Hepatocyte (in vitro differentiated cells): Measurements from ENCODE around the gene HIVEP2. TPM values are rescaled to one million over a fixed set of nuclear protein-coding genes. Genes with fewer than 3 reads are reported as not detected.

Source experiments
- DNase-seq: peaks from one replicate; pipeline ENCODE4 v3.0.0-alpha.2; 2016; ENCODE audit warnings: low spot score
- H2AFZ ChIP-seq: fragments of 200-600 bp; sonication (generic); 2 replicates; pipeline ENCODE4 v1.6.0; 2016; ENCODE audit warnings: antibody characterized with exemption, mild to moderate bottlenecking
- H3K27ac ChIP-seq: fragments of 200-600 bp; sonication (generic); 2 replicates; pipeline ENCODE4 v1.5.1; 2016; ENCODE audit warnings: mild to moderate bottlenecking
- H3K27me3 ChIP-seq: fragments of 200-600 bp; sonication (generic); 2 replicates; pipeline ENCODE4 v1.6.1; 2016
- H3K36me3 ChIP-seq: fragments of 200-600 bp; sonication (generic); replicated peaks from 2 replicates; pipeline ENCODE4 v1.5.1; 2016; ENCODE audit warnings: low read depth; ENCODE audit not compliant: insufficient read depth
- H3K4me1 ChIP-seq: fragments of 200-600 bp; sonication (generic); 2 replicates; pipeline ENCODE4 v1.5.1; 2016; ENCODE audit warnings: mild to moderate bottlenecking, moderate library complexity; ENCODE audit not compliant: insufficient read depth
- H3K4me2 ChIP-seq: fragments of 200-600 bp; sonication (generic); 2 replicates; pipeline ENCODE4 v1.6.0; 2016
- H3K4me3 ChIP-seq: fragments of 200-600 bp; sonication (generic); 2 replicates; pipeline ENCODE4 v1.5.1; 2016; ENCODE audit warnings: mild to moderate bottlenecking
- H3K79me2 ChIP-seq: fragments of 200-600 bp; sonication (generic); 2 replicates; pipeline ENCODE4 v1.6.0; 2017; ENCODE audit warnings: mild to moderate bottlenecking
- H3K9me2 ChIP-seq: fragments of 200-600 bp; sonication (generic); replicated peaks from 2 replicates; pipeline ENCODE4 v1.6.0; 2017; ENCODE audit warnings: mild to moderate bottlenecking; ENCODE audit not compliant: insufficient read depth
- H3K9me3 ChIP-seq: fragments of 200-600 bp; sonication (generic); 2 replicates; pipeline ENCODE4 v1.5.1; 2016; ENCODE audit warnings: low read depth, mild to moderate bottlenecking
- H4K20me1 ChIP-seq: fragments of 200-600 bp; sonication (generic); 2 replicates; pipeline ENCODE4 v1.6.0; 2016; ENCODE audit warnings: mild to moderate bottlenecking; ENCODE audit not compliant: insufficient read depth, poor library complexity, severe bottlenecking
- CTCF ChIP-seq: fragments of 200-600 bp; sonication (generic); IDR thresholded peaks from 2 replicates; pipeline ENCODE4 v1.5.1; 2016; ENCODE audit warnings: antibody characterized with exemption, mild to moderate bottlenecking; ENCODE audit not compliant: poor library complexity
- EZH2 ChIP-seq: fragments of 200-600 bp; sonication (generic); IDR thresholded peaks from 2 replicates; pipeline ENCODE4 v1.6.1; 2016; ENCODE audit warnings: antibody characterized with exemption, mild to moderate bottlenecking, borderline replicate concordance
- EZH2phosphoT487 ChIP-seq: fragments of 200-600 bp; sonication (generic); IDR thresholded peaks from one replicate; pipeline ENCODE4 v1.6.1; 2018; ENCODE audit warnings: antibody characterized with exemption, mild to moderate bottlenecking, low read depth, moderate library complexity; ENCODE audit not compliant: unreplicated experiment, severe bottlenecking
- WGBS: methylation state at CpG from one replicate; pipeline ENCODE4 v1.1.6; 2016; ENCODE audit warnings: low lambda C conversion rate; ENCODE audit errors: missing lambda C conversion rate; 5-methylcytosine and 5-hydroxymethylcytosine counted together
- polyA plus RNA-seq: library from polyadenylated mRNA; unstranded; fragments of >200 nt; fragmentation: Nextera tagmentation; extraction: Ambion mirVana; gene quantifications from 2 replicates; pipeline ENCODE4 v1.2.1, GENCODE V29; 2016
- total RNA-seq: library from RNA; depleted of rRNA; stranded (reverse); fragments of >200 nt; gene quantifications from 2 replicates; pipeline ENCODE4 v1.2.3, GENCODE V29; 2014

Gene HIVEP2
- total and polyA plus RNA-seq, 2 experiments from 2014 or later = 3.3 to 9.4 TPM

GRCh38 chr6:142848976-142849375 is 96.0 kb downstream of the HIVEP2 start:
- no peak for DNase-seq
- Histone ChIP-seq H3K9me3 (no peaks in the 10 kb centered on the region), H2AFZ (no peak overlapping the region), H3K79me2 (peaks cover 14% of the 10 kb centered on the region), H3K27me3 (no peaks in the 10 kb centered on the region), H3K4me1 (peaks cover 32% of the 10 kb centered on the region), H3K27ac (no peak overlapping the region), H3K4me2 (no peak overlapping the region), H3K4me3 (no peak overlapping the region), H3K36me3 (no peaks in the 10 kb centered on the region), H4K20me1 (no peaks in the 10 kb centered on the region), H3K9me2 (no peaks in the 10 kb centered on the region)
- 82% methylated on average over 3 of the region's 3 CpGs for WGBS
- no peak for TF ChIP-seq EZH2phosphoT487

GRCh38 chr6:142848156-142848555 is 96.8 kb downstream of the HIVEP2 start:
- Histone ChIP-seq H3K36me3 (no peaks in the 10 kb centered on the region), H3K4me2 (no peak overlapping the region), H3K27ac (no peak overlapping the region), H3K4me1 (peaks cover 32% of the 10 kb centered on the region), H3K27me3 (no peaks in the 10 kb centered on the region), H4K20me1 (no peaks in the 10 kb centered on the region), H2AFZ (no peak overlapping the region), H3K4me3 (no peak overlapping the region), H3K9me2 (no peaks in the 10 kb centered on the region), H3K9me3 (no peaks in the 10 kb centered on the region), H3K79me2 (peaks cover 14% of the 10 kb centered on the region)
- no peak for TF ChIP-seq CTCF
- no peak for TF ChIP-seq EZH2phosphoT487
- TF ChIP-seq EZH2 = no peak
- no peak for DNase-seq

GRCh38 chr6:142846883-142847287 is 98.1 kb downstream of the HIVEP2 start:
- H4K20me1 ChIP-seq = no peaks in the 10 kb centered on the region
- H3K4me1 ChIP-seq = peaks cover 32% of the 10 kb centered on the region
- peak overlapping the region; percentile 92 for H3K27ac ChIP-seq
- H3K79me2 ChIP-seq = peaks cover 14% of the 10 kb centered on the region
- TF ChIP-seq CTCF = no peak
- no peak for TF ChIP-seq EZH2
- no peak for TF ChIP-seq EZH2phosphoT487
- H3K4me3 ChIP-seq = no peak overlapping the region
- peak; percentile 64 for DNase-seq
- 54% methylated on average over 5 of the region's 5 CpGs for WGBS
- no peaks in the 10 kb centered on the region for H3K27me3 ChIP-seq
- H3K9me3 ChIP-seq = no peaks in the 10 kb centered on the region
- H2AFZ ChIP-seq = no peak overlapping the region
- no peaks in the 10 kb centered on the region for H3K36me3 ChIP-seq
- H3K9me2 ChIP-seq = no peaks in the 10 kb centered on the region
- H3K4me2 ChIP-seq = peak overlapping the region; percentile 78

- no peaks in the 10 kb centered on the region for H3K36me3 ChIP-seq
- 50% methylated on average over 2 of the region's 2 CpGs for WGBS
- DNase-seq = no peak
- no peaks in the 10 kb centered on the region for H4K20me1 ChIP-seq
- no peaks in the 10 kb centered on the region for H3K9me2 ChIP-seq
- peaks cover 32% of the 10 kb centered on the region for H3K4me1 ChIP-seq
- H3K9me3 ChIP-seq = no peaks in the 10 kb centered on the region
- no peak overlapping the region for H2AFZ ChIP-seq
- TF ChIP-seq CTCF = no peak
- no peak for TF ChIP-seq EZH2phosphoT487
- no peak for TF ChIP-seq EZH2
- peaks cover 14% of the 10 kb centered on the region for H3K79me2 ChIP-seq
- no peak overlapping the region for H3K4me3 ChIP-seq
- H3K27ac ChIP-seq = peak overlapping the region; percentile 92
- no peaks in the 10 kb centered on the region for H3K27me3 ChIP-seq
- peak overlapping the region; percentile 78 for H3K4me2 ChIP-seq
Measured at GRCh38 chr6:142846459-142846831, 98.5 kb downstream of the HIVEP2 start.
